Vagina (tissue), 2 donors: ENCODE measurements around the gene CDHR1. TPM values are rescaled to one million over a fixed set of nuclear protein-coding genes. Genes with fewer than 3 reads are reported as not detected.

Experiments
- DNase-seq, 2 donors: peaks; one replicate each; pipeline ENCODE4 v3.0.0-alpha.2; 2017; ENCODE audit errors: extremely low spot score in 2 of 2
- H3K27ac ChIP-seq: fragments of 200-600 bp; sonication (generic); one replicate; pipeline ENCODE4 v1.5.1; 2019
- H3K27me3 ChIP-seq: fragments of 200-600 bp; sonication (generic); one replicate; pipeline ENCODE4 v1.5.1; 2019
- H3K36me3 ChIP-seq, 2 donors: fragments of 200-600 bp; sonication (generic); one replicate each; pipeline ENCODE4 v1.5.1; 2017 to 2019
- H3K4me1 ChIP-seq: fragments of 200-600 bp; sonication (generic); one replicate; pipeline ENCODE4 v1.5.1; 2019
- H3K4me3 ChIP-seq, 2 donors: fragments of 200-600 bp; sonication (generic); 1 replicate in 1 of 2; 2 replicates in 1 of 2; pipeline ENCODE4 v1.5.1; 2016 to 2019
- H3K9me3 ChIP-seq: fragments of 200-600 bp; sonication (generic); one replicate; pipeline ENCODE4 v1.5.1; 2019
- CTCF ChIP-seq, 3 experiments: fragments of 450-650 bp in 2 of 3; fragments of 200-600 bp in 1 of 3; sonication (generic) in 1 of 3; IDR thresholded peaks; one replicate each; pipeline ENCODE4 v1.5.1; 2017 to 2019; ENCODE audit warnings: antibody characterized with exemption in 3 of 3, mild to moderate bottlenecking in 2 of 3, moderate library complexity in 2 of 3
- POLR2A ChIP-seq, 2 donors: fragments of 450-650 bp; IDR thresholded peaks; one replicate each; pipeline ENCODE4 v1.6.1; 2017; ENCODE audit warnings: antibody characterized with exemption in 2 of 2, mild to moderate bottlenecking in 2 of 2, moderate library complexity in 2 of 2
- POLR2AphosphoS5 ChIP-seq, 2 donors: sonication (generic); formaldehyde crosslinking; IDR thresholded peaks; one replicate each; pipeline ENCODE4 v1.9.0; 2017; ENCODE audit warnings: antibody characterized with exemption in 2 of 2, mild to moderate bottlenecking in 2 of 2, low read depth in 1 of 2; ENCODE audit not compliant: insufficient read depth in 1 of 2
- intact Hi-C: fragments of 100-400 bp; cut with DNase I; formaldehyde crosslinking; loops from one replicate; pipeline ENCODE4 v1.15.1; 2023
- total RNA-seq: library from RNA; depleted of rRNA; stranded (reverse); fragments of >200 nt; gene quantifications from one replicate; pipeline ENCODE4 v1.2.3, GENCODE V29; 2016

Gene CDHR1
- total RNA-seq, 1 donor from 2014 or later, result 6.4 TPM

DNA sequence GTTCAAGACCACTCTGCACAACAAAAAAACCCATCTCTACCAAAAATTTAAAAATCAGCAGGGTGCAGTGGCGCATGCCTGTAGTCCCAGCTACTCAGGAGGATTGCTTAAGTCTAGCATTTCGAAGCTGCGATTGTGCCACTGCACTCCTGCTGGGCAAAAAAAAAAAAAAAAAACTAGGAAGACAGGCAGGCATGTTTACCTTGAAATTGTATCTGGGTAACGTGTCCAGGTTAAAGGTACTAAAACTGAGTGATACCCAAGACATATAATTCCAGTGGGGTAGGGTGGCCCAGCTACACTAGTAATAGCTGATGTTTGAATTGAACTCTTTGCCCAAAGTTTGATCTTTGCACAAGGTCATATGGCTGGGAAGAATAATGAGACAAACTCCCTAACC, 38.8 kb upstream of the CDHR1 start:
- peaks cover 0 to 45% of the 10 kb centered on the region in 2 donors for H3K36me3 ChIP-seq
- no peaks in the 10 kb centered on the region for H3K27me3 ChIP-seq
- no peaks in the 10 kb centered on the region for H3K4me1 ChIP-seq
- no peak overlapping the region for H3K4me3 ChIP-seq
- intact Hi-C loops, result no loop called here
- no peaks in the 10 kb centered on the region for H3K9me3 ChIP-seq
- DNase-seq, result no peak
- no peak overlapping the region for H3K27ac ChIP-seq
- no peak for TF ChIP-seq POLR2AphosphoS5 (IDR thresholded peaks at IDR 0.05; ENCODE audit: insufficient read depth in 1 of 2, low read depth in 1 of 2)
- no peak for TF ChIP-seq CTCF (IDR thresholded peaks at IDR 0.05)
- TF ChIP-seq POLR2A (IDR thresholded peaks at IDR 0.05), result no peak

- Histone ChIP-seq H3K27ac (no peak overlapping the region), H3K9me3 (no peaks in the 10 kb centered on the region), H3K4me1 (no peaks in the 10 kb centered on the region), H3K27me3 (no peaks in the 10 kb centered on the region), H3K4me3 (no peak overlapping the region), H3K36me3 (peaks cover 0 to 40% of the 10 kb centered on the region in 2 donors)
- intact Hi-C loops, result no loop called here
- TF ChIP-seq CTCF (IDR thresholded peaks at IDR 0.05) (no peak), POLR2A (IDR thresholded peaks at IDR 0.05) (no peak), POLR2AphosphoS5 (IDR thresholded peaks at IDR 0.05; ENCODE audit: insufficient read depth in 1 of 2, low read depth in 1 of 2) (no peak)
- no peak for DNase-seq
These were observed 38.3 kb upstream of the CDHR1 start for GRCh38 chr10:84156009-84156408.

GRCh38 chr10:84156768-84157167, 37.6 kb upstream of the CDHR1 start:
- Histone ChIP-seq H3K4me3 (no peak overlapping the region), H3K27ac (no peak overlapping the region), H3K4me1 (no peaks in the 10 kb centered on the region), H3K27me3 (no peaks in the 10 kb centered on the region), H3K9me3 (no peaks in the 10 kb centered on the region), H3K36me3 (peaks cover 0 to 34% of the 10 kb centered on the region in 2 donors)
- TF ChIP-seq POLR2AphosphoS5 (IDR thresholded peaks at IDR 0.05; ENCODE audit: insufficient read depth in 1 of 2, low read depth in 1 of 2) (no peak), CTCF (IDR thresholded peaks at IDR 0.05) (no peak), POLR2A (IDR thresholded peaks at IDR 0.05) (no peak)
- DNase-seq, result no peak
- intact Hi-C loops, result no loop called here

GRCh38 chr10:84158061-84158460, 36.3 kb upstream of the CDHR1 start:
- no peak for TF ChIP-seq POLR2AphosphoS5 (IDR thresholded peaks at IDR 0.05; ENCODE audit: insufficient read depth in 1 of 2, low read depth in 1 of 2)
- TF ChIP-seq CTCF (IDR thresholded peaks at IDR 0.05), result no peak
- peaks cover 0 to 22% of the 10 kb centered on the region in 2 donors for H3K36me3 ChIP-seq
- no peak overlapping the region for H3K4me3 ChIP-seq
- H3K27me3 ChIP-seq, result no peaks in the 10 kb centered on the region
- H3K27ac ChIP-seq, result no peak overlapping the region
- no peaks in the 10 kb centered on the region for H3K9me3 ChIP-seq
- intact Hi-C loops, result no loop called here
- no peaks in the 10 kb centered on the region for H3K4me1 ChIP-seq
- DNase-seq, result no peak

- Histone ChIP-seq H3K27me3 (no peaks in the 10 kb centered on the region), H3K9me3 (no peaks in the 10 kb centered on the region), H3K27ac (no peak overlapping the region), H3K4me3 (no peak overlapping the region), H3K4me1 (no peaks in the 10 kb centered on the region), H3K36me3 (peaks cover 0 to 18% of the 10 kb centered on the region in 2 donors)
- intact Hi-C loops, result no loop called here
- TF ChIP-seq POLR2AphosphoS5 (IDR thresholded peaks at IDR 0.05; ENCODE audit: insufficient read depth in 1 of 2, low read depth in 1 of 2), result no peak
- no peak for TF ChIP-seq CTCF (IDR thresholded peaks at IDR 0.05)
- TF ChIP-seq POLR2A (IDR thresholded peaks at IDR 0.05), result no peak
- DNase-seq, result no peak
These were observed 35.8 kb upstream of the CDHR1 start for GRCh38 chr10:84158550-84158949.
